H1 (cell line): Measurements from ENCODE around the gene AGAP1. TPM values are rescaled to one million over a fixed set of nuclear protein-coding genes. Genes with fewer than 3 reads are reported as not detected.

ENCODE experiments used
- EP300 ChIP-seq, 2 experiments: IDR thresholded peaks; 1 replicate in 1 of 2; 2 replicates in 1 of 2; pipeline ENCODE4 v1.6.1; 2011 to 2012; ENCODE audit warnings: low read depth in 2 of 2, low read length in 2 of 2, mild to moderate bottlenecking in 2 of 2, borderline replicate concordance in 1 of 2, inconsistent platforms in 1 of 2, moderate library complexity in 1 of 2
- RXRA ChIP-seq: IDR thresholded peaks from 2 replicates; pipeline ENCODE4 v1.6.1; 2011; ENCODE audit warnings: low read depth, mild to moderate bottlenecking, low read length, moderate library complexity; ENCODE audit not compliant: insufficient read depth
- SRF ChIP-seq: IDR thresholded peaks from 2 replicates; pipeline ENCODE4 v1.6.1; 2011; ENCODE audit warnings: mild to moderate bottlenecking, low read depth, low read length, moderate library complexity
- TEAD4 ChIP-seq: IDR thresholded peaks from 2 replicates; pipeline ENCODE4 v1.6.1; 2012; ENCODE audit warnings: low read depth, low read length, inconsistent platforms, mixed read lengths
- YY1 ChIP-seq: IDR thresholded peaks from 2 replicates; pipeline ENCODE4 v1.6.1; 2011; ENCODE audit warnings: low read depth, mild to moderate bottlenecking, low read length
- polyA plus RNA-seq, 7 experiments: library from polyadenylated mRNA; depleted of rRNA in 3 of 7; stranded (reverse) in 5 of 7; unstranded in 2 of 7; fragments of >200 nt in 5 of 7; fragments of 200-250 nt in 2 of 7; gene quantifications; 1 replicate in 5 of 7; 2 replicates in 1 of 7; 4 replicates in 1 of 7; pipeline versions ENCODE4 v1.2.1 to v1.2.3, GENCODE V29; 2011 to 2013; ENCODE audit warnings: missing spikeins in 2 of 7, mixed read lengths in 2 of 7
- total RNA-seq: library from RNA; stranded (reverse); fragmentation: NEBNext Ultra II Directional; extraction: Animal tissue kit (Norgen Biotek cat#: 25700); gene quantifications from 2 replicates; pipeline ENCODE4 v1.2.1, GENCODE V29; 2021

The AGAP1 gene
- total and polyA plus RNA-seq, 2 of the 8 experiments (the other 6 are each of a cell fraction or from before 2014, with no cell fraction given) = 18.1 to 39.4 TPM

GRCh38 chr2:235958931-235959410 is 465.1 kb downstream of the AGAP1 start (continued):
- TF ChIP-seq EP300 (IDR thresholded peaks at IDR 0.05; ENCODE audit: borderline replicate concordance in 1 of 2, low read depth in 2 of 2, low read length in 2 of 2) (no peak), SRF (no peak), TEAD4 (no peak), YY1 (no peak), RXRA (no peak)
